Stimulated activated CD8-positive, alpha-beta memory T cell treated with anti-CD3 and anti-CD28 coated beads, Interleukin-2, amount 100 ng/mL, for 48 hours (primary cell): Measurements from ENCODE around the gene TTLL4.
"Not testable (repeated sequence)": the region's sequence is repeated elsewhere in the genome, so short reads cannot be mapped to it uniquely, and the experiment has no call there.

Experiments used
- DNase-seq, 2 donors: peaks; one replicate each; pipeline ENCODE4 v3.0.0-alpha.2; 2020; ENCODE audit warnings: low read depth in 2 of 2

Gene TTLL4

DNA sequence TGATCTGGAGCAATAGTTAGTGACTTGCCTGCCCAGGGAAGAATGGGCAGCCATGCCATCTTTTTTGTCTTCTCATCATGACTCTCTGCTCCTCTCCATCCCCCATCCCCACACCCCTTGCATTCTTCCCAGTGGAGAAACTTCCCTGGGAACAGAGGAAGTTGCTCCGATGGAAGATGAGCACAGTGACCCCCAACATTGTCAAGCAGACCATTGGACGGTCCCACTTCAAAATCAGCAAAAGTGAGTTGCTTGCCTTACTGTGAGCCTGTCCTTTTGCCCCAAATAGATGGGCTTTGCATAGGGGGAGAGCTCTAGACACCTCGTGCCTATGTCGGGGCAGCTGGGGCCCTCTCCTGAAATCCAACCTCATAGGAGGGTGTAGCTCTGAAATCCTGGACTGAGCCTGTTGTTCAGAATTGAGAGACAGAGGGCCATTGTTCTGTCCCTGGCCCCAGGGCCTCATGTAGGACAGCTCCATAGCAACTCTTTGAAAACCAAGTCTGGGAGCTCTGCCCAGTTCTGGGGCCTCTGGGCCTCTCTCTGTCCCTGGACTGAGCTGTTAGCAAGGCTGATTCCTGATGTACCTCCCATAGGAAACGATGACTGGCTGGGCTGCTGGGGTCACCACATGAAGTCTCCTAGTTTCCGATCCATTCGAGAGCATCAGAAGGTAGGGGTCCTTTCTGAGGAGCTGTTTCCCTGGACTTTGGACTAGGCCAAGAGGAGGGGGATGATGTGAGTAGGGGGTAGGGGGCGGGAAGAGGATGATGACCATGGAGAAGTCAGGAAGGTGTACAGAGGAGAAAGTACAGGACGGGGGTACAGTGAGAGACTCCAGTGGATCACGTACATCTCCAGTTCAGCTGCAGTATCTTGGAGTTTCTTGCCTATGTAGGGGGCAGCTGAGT, 35.2 kb downstream of the TTLL4 start:
- DNase-seq = no peak

GRCh38 chr2:218746470-218746795, 35.8 kb downstream of the TTLL4 start:
- DNase-seq = no peak

DNA sequence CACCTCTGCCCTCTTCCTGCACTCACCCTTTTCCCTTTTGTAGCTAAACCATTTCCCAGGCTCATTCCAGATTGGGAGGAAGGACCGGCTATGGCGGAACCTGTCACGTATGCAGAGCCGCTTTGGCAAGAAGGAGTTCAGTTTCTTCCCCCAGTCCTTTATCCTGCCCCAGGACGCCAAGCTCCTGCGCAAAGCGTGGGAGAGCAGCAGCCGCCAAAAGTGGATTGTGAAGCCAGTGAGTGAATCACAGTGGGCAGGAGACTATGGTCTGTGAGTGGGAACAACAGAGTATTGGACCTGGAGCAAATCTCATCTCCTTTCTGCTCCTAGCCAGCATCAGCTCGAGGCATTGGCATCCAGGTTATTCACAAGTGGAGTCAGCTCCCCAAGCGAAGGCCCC, 36.3 kb downstream of the TTLL4 start:
- DNase-seq = no peak

GRCh38 chr2:218748741-218749441, 38.3 kb downstream of the TTLL4 start:
- no peak for DNase-seq

- DNase-seq = no peak
Measured at GRCh38 chr2:218754201-218754600, 43.6 kb downstream of the TTLL4 start.

GRCh38 chr2:218754781-218755180, 44.1 kb downstream of the TTLL4 start:
- DNase-seq = no peak

- no peak for DNase-seq
Measured at GRCh38 chr2:218755198-218755566, 44.5 kb downstream of the TTLL4 start.

DNA sequence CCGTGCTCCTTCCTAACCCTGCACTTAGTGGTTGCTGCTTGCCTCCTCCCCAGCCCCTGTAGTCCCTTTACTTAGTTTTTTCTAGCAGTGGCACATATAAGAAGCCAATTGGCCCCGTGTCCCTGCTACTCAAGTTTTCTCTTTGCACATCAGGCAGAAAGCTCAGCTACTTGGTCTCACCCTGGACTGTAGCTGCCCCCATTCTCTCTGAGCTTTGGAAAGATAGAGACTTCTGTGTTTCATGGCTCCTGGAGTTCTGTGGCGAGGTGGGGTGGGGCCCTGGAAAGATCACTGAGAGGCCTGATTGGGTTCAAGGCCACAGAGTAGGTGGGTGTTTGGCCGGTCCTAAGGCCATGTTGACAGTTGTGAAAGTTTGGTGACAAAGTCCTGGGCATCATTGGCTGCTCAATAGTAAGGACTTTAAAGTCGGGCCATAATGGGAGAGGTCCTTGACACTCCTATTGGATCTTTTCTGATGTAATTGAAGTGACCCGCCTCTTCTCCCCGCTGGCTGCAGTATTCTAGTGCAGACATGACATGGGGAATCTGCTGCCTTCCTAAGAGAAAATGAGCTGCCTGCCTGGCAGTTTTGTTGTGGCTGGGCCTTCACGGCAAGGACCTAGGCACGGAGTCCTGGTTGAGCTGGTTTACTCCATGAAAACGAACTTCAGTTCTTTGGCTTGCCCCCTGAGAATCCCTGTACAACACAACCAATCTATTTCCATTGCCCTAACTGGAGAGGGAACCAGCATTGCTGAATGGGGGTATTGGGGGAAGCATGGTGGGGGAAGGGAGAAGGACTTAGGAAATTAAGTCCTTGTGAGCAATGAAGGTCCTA, 45.2 kb downstream of the TTLL4 start:
- no peak for DNase-seq

- DNase-seq = no peak
Measured at GRCh38 chr2:218756599-218757377, 46.2 kb downstream of the TTLL4 start.

DNA sequence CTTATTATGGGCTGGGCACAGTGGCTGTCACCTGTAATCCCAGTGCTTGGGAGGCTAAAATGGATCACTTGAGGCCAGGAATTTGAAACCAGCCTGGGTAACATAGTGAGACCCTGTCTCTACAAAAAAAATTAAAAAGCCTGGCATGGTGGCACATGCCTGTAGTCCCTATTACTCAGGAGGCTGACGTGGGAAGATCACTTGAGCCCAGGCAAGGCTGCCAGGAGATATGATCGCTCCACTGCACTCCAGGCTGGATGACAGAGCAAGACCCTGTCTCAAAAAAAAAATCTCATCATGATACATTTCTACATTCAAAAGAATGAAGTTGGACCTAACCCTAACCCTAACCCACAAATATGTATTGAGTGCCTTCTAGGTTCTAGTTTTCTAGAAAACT, 51.2 kb downstream of the TTLL4 start:
- DNase-seq = no peak

GRCh38 chr2:218772759-218773158, 62.1 kb downstream of the TTLL4 start:
- DNase-seq = not testable (repeated sequence)

DNA sequence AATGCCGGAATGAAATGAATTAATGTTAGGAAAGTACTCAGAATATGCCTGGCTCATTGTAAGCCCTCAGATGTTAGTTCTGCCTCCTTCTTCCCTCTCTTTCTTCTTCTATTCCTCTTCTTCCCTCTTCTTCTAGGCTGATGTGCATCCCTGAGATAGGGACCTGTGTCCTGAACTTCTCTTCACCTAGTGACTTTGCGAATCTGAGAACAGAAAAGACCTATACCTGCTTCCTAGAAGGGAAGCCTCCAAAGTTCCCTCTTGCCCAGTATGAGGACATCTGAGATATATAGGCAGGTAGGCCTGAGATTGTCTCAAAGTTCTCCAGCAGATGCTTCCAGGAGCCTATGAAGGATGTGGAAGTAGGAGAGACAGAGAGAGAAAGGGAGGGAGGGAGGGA, 63.2 kb downstream of the TTLL4 start:
- no peak for DNase-seq

GRCh38 chr2:218776488-218776887, 65.9 kb downstream of the TTLL4 start:
- DNase-seq = no peak

DNA sequence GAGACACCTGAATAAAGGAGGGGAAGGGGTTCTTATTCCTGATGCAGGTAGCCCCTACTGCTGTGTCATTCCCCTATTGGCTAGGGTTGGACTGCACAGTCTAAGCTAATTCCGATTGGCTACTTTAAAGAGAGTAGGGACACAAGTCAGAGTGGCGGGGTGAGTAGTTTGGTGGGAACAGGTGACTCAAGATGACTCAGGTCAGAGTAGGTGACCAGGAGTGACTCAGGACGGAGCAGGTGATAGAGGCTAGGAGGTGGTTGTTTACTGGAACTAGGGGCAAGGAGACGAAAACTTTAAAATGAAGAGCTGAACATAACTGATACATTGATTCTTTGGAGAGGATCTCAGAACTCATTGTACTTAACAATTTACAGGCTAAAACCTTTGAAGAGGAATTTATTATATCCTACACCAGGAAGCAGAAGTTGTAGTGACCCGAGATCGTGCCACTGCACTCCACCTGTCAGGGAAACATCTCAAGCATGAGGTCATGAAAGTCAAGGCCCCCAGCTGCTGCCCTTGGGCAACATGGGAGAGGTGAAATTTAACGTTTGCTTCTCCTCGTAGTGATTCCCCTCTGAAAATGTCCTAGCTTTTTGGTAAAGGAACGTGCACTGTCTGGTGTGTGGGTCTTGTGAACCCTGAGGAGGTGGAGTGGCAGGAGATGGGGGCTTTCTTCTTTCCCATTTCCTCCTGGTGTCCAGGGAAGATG, 66.8 kb downstream of the TTLL4 start:
- no peak for DNase-seq

DNA sequence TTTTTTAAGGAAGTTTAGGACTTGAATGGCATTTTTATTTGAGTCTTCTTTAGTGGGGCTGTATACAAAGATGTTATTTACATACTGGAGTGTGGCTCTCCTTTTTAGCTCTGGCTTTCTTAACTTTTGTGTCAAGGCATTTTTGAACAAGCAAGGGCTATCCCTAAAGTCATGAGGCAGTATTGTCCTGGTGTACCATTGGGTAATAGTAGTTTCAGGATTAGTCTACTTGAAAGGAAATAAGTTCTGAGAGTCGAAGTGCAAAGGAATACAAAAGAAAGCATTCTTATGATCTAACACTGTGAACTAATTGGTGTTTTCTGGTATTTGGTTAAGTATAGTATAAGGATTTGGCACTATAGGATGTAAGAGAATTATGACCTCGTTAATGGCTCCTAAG, 69.4 kb downstream of the TTLL4 start:
- DNase-seq = no peak

- DNase-seq = no peak
Measured at GRCh38 chr2:218780851-218781690, 70.4 kb downstream of the TTLL4 start.

GRCh38 chr2:218781691-218782527, 71.3 kb downstream of the TTLL4 start, which contains the start of gene CYP27A1:
Gene CYP27A1 (plus strand): TSS chr2:218782147. CDS start chr2:218782183, 36 bp downstream.
- DNase-seq = no peak

DNA sequence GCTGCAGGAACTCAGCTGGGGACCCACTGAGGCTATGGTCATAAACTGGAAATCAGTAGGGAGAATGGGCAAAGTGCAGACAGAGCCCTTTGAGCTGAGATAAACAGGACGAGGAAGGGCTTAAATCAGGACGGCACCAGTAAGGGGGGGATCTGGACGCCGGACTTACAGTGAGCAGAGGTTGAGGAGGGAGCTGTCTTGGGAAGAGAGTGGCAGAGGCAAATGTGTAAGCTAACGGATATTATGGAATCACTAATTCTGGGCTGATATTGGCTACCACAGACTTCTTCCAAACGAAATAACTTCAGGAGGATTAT, 71.9 kb downstream of the TTLL4 start:
- no peak for DNase-seq

DNA sequence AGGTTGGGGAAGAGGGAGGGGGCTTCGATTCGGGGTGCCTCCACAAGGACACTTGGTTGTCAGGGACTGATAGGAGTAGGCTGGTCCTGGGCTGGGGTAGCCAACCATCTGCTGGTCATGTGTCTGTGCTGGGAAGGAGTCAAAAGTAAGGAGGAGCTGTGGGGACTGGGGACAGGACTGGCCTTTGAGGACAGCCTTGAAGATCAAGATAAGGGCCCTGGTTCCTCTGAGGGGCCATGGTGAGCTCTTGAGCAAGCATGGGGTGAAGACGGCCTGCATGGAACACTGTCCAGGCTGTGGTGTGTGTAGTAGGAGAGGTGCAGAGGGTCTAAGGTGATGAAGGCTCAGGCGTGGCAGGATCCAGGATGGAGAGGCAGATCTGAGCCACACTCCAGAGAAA, 73.1 kb downstream of the TTLL4 start:
- DNase-seq = no peak
